ENCODE results near the gene WT1. TPM values are rescaled to one million over a fixed set of nuclear protein-coding genes. Genes with fewer than 3 reads are reported as not detected.

Gene WT1
- total and polyA plus RNA-seq, 8 donors: 0.13 to 3.6 (median 1.5) TPM

DNA sequence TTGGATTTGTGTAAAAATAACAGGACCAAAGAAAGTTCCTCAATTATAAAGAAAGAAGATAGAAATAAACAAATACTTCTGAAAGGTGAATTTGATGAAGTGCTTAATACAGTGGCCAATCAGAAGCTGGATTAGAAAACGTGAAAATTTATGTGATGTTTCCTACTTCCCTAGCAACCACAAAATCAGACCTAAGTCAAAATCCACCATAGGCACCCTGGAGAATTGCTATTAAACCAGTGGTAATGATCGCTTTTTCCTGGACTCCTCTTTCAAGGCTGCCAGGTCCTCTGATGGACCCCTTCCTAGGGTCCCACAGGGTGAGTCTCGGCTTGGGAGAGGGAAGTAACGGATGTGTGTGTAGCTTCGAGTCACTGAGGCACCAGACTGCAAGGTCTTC, 9.6 kb downstream of the WT1 start:
- Histone ChIP-seq H3K4me3 (no peak overlapping the region), H3K9me3 (no peaks in the 10 kb centered on the region), H3K4me1 (peaks cover 0 to 8% of the 10 kb centered on the region in 2 donors), H3K27ac (no peak overlapping the region), H3K27me3 (peaks cover 50 to 91% of the 10 kb centered on the region in 2 donors), H3K36me3 (no peaks in the 10 kb centered on the region)
- DNase-seq (no peak), ATAC-seq (no peak)
- TF ChIP-seq, protein P1, sequence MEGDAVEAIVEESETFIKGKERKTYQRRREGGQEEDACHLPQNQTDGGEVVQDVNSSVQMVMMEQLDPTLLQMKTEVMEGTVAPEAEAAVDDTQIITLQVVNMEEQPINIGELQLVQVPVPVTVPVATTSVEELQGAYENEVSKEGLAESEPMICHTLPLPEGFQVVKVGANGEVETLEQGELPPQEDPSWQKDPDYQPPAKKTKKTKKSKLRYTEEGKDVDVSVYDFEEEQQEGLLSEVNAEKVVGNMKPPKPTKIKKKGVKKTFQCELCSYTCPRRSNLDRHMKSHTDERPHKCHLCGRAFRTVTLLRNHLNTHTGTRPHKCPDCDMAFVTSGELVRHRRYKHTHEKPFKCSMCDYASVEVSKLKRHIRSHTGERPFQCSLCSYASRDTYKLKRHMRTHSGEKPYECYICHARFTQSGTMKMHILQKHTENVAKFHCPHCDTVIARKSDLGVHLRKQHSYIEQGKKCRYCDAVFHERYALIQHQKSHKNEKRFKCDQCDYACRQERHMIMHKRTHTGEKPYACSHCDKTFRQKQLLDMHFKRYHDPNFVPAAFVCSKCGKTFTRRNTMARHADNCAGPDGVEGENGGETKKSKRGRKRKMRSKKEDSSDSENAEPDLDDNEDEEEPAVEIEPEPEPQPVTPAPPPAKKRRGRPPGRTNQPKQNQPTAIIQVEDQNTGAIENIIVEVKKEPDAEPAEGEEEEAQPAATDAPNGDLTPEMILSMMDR (IDR thresholded peaks at IDR 0.05): no peak
- intact Hi-C loops (cut with DNase I): no loop called here

DNA sequence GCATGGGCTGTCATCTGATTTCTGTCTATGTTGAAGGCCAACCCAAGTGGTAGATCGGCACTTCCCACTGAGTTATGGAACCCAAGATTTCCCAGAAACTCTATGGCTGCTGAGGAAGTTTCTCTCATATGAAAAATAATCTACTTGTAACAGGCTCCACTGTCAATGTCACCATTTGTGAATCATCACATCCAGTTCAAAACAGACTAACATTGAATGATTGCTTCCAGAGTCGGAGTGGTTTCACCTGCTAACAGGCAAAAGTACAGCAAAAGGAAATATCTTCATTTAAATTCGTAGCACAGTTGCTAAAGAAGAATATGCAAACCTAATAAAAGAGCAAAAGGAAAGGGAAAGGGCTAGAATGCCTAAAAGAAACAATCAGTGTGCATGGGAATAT, 12.8 kb downstream of the WT1 start:
- H3K9me3 ChIP-seq: no peaks in the 10 kb centered on the region
- H3K4me3 ChIP-seq: no peak overlapping the region
- no peak for DNase-seq
- peaks cover 21 to 81% of the 10 kb centered on the region in 2 donors for H3K27me3 ChIP-seq
- intact Hi-C loops (cut with DNase I): no loop called here
- H3K36me3 ChIP-seq: no peaks in the 10 kb centered on the region
- TF ChIP-seq, protein P1 (IDR thresholded peaks at IDR 0.05): no peak
- no peak overlapping the region for H3K27ac ChIP-seq
- ATAC-seq: no peak
- H3K4me1 ChIP-seq: peaks cover 0 to 8% of the 10 kb centered on the region in 2 donors

DNA sequence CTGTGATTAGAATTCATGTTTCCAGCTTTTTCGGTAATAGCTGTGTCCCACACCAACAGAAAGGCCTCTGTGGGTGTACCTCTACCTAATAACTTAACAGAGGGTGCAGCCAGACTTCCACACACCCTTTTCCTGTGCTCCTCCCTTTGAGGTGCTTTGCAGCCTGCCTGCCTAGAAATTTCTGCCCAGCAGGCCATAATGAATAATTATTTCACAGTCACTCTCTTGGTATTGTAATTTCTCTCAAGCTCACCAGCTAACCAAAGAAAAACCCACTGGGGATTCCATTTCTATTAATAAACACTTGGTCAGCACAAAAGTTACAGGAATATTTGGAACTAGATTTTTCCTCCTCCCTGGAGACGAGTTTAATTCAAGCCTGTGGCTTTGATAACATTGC, 13.3 kb downstream of the WT1 start:
- Histone ChIP-seq H3K4me3 (no peak overlapping the region), H3K9me3 (no peaks in the 10 kb centered on the region), H3K4me1 (peaks cover 0 to 4% of the 10 kb centered on the region in 2 donors), H3K36me3 (no peaks in the 10 kb centered on the region), H3K27me3 (peaks cover 16 to 75% of the 10 kb centered on the region in 2 donors), H3K27ac (no peak overlapping the region)
- no peak for DNase-seq
- ATAC-seq: no peak
- intact Hi-C loops (cut with DNase I): no loop called here
- TF ChIP-seq, protein P1 (IDR thresholded peaks at IDR 0.05): no peak

DNA sequence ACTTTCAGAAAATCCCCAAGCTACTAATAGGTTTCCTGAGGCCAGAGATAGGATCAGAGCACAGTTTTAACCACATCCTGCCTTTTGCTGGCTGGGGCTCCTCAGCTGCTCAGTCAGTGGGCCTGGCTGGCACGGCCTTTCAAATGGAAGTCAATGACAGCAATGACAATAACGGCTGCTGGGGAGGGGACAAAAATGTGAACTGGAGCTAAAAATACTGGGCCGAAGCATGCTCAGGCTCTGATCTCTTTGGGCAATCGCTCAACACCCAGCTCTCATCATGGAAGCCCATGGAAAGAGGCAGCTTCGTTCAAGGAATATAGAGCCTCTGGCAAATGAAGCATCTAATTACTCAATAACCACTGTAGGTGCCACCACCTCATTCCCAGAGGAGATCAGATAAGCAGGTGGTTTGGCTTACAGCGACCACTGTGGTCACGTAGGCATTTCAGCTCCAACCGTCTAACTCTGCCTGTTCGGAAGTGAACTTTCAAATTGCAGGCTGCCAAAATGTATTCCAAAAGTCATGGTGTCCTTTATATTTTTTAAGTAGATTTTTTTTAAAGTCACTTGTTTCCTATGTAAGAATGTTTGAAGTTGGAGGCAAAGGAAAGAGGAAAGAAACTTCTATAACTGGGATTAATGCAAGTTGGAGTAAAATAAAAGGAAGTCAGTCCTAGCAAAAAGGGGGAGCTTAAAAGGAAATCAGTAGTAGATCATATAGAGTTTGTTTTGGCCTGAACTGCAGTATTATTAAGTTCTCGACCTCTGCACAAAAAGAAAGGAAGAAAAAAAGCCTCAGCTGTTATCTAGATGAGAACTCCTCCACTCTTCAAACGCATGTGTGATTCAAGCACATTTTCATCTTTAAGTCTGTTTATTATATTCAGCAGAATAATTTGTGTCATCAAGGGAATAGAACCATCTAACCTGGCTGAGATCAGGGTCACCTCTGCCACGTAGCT, 14.1 kb downstream of the WT1 start:
- ATAC-seq (no peak), DNase-seq (no peak)
- H3K27me3 ChIP-seq: peaks cover 8 to 74% of the 10 kb centered on the region in 2 donors
- intact Hi-C loops (cut with DNase I): no loop called here
- H3K4me1 ChIP-seq: no peaks in the 10 kb centered on the region
- H3K4me3 ChIP-seq: no peak overlapping the region
- TF ChIP-seq, protein P1 (IDR thresholded peaks at IDR 0.05): no peak
- H3K9me3 ChIP-seq: no peaks in the 10 kb centered on the region
- H3K27ac ChIP-seq: no peak overlapping the region
- no peaks in the 10 kb centered on the region for H3K36me3 ChIP-seq

DNA sequence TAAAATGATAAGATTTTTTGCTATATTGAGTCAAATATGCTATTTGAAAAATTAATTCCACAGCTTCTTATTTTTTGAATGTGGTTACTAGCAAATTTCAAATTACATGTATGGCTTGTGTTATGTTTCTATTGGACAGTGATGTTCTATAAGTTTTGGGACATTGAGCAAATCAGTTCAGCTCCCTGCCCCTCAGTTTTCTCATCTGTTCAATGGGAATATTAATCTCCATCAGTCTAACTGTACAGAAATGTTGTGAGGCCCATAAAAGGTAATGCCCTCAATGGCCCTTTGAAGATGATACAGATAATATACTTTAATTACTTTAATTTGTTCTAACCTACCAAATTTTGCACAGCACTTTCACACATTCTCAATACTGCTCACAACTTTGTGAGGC, 15.2 kb downstream of the WT1 start:
- intact Hi-C loops (cut with DNase I): no loop called here
- no peaks in the 10 kb centered on the region for H3K36me3 ChIP-seq
- H3K27me3 ChIP-seq: peaks cover 0 to 65% of the 10 kb centered on the region in 2 donors
- no peaks in the 10 kb centered on the region for H3K9me3 ChIP-seq
- H3K27ac ChIP-seq: no peak overlapping the region
- H3K4me3 ChIP-seq: no peak overlapping the region
- TF ChIP-seq, protein P1 (IDR thresholded peaks at IDR 0.05): no peak
- H3K4me1 ChIP-seq: no peaks in the 10 kb centered on the region
- no peak for DNase-seq
- ATAC-seq: no peak
